ENCODE measurements around the gene UBXN6.
A peak's percentile ranks its signal among the peaks of the same experiment; 100 is the strongest.

The UBXN6 gene

GRCh38 chr19:4457654-4458395 is at the start of gene UBXN6:
Gene UBXN6, minus strand, starts transcription at chr19:4457794. Its CDS starts 97 bp downstream, at chr19:4457697.
- in situ Hi-C loops (cut with HindIII; ENCODE audit: low pct_ligation_motif_present, low sequenced_read_pairs): no loop called here
- H3K36me3 ChIP-seq (replicated peaks): peaks cover 7% of the 10 kb centered on the region
- no peaks in the 10 kb centered on the region for H3K27me3 ChIP-seq (replicated peaks)
- peak within 1 kb of the TSS; percentile 90 for H3K4me3 ChIP-seq (ENCODE audit: low read depth, low read length)
- DNase-seq: peak; percentile 98
- H3K27ac ChIP-seq: peak within 1 kb of the TSS; percentile 89
- no peak for TF ChIP-seq CTCF (IDR thresholded peaks at IDR 0.05; ENCODE audit: low read depth, low read length, missing control alignments)

GRCh38 chr19:4507150-4507452 is 49.5 kb upstream of the UBXN6 start:
- in situ Hi-C loops (cut with HindIII; ENCODE audit: low pct_ligation_motif_present, low sequenced_read_pairs): no loop called here
- Histone ChIP-seq H3K27ac (no peak overlapping the region), H3K27me3 (replicated peaks) (no peaks in the 10 kb centered on the region), H3K4me3 (ENCODE audit: low read depth, low read length) (no peak overlapping the region), H3K36me3 (replicated peaks) (peaks cover 21% of the 10 kb centered on the region)
- TF ChIP-seq CTCF (IDR thresholded peaks at IDR 0.05; ENCODE audit: low read depth, low read length, missing control alignments): no peak
- no peak for DNase-seq

- peak; percentile 67 for DNase-seq
- no peak overlapping the region for H3K4me3 ChIP-seq (ENCODE audit: low read depth, low read length)
- H3K27me3 ChIP-seq (replicated peaks): no peaks in the 10 kb centered on the region
- H3K27ac ChIP-seq: peak overlapping the region; percentile 3
- peaks cover 22% of the 10 kb centered on the region for H3K36me3 ChIP-seq (replicated peaks)
- TF ChIP-seq CTCF (IDR thresholded peaks at IDR 0.05; ENCODE audit: low read depth, low read length, missing control alignments): peak; percentile 36
- in situ Hi-C loops (cut with HindIII; ENCODE audit: low pct_ligation_motif_present, low sequenced_read_pairs): no loop called here
These were observed 49.0 kb upstream of the UBXN6 start for GRCh38 chr19:4506449-4507149.

GRCh38 chr19:4505570-4506448 is 48.2 kb upstream of the UBXN6 start:
- Histone ChIP-seq H3K36me3 (replicated peaks) (peaks cover 28% of the 10 kb centered on the region), H3K27me3 (replicated peaks) (no peaks in the 10 kb centered on the region), H3K27ac (no peak overlapping the region), H3K4me3 (ENCODE audit: low read depth, low read length) (no peak overlapping the region)
- no peak for DNase-seq
- in situ Hi-C loops (cut with HindIII; ENCODE audit: low pct_ligation_motif_present, low sequenced_read_pairs): no loop called here
- TF ChIP-seq CTCF (IDR thresholded peaks at IDR 0.05; ENCODE audit: low read depth, low read length, missing control alignments): no peak

- Histone ChIP-seq H3K4me3 (ENCODE audit: low read depth, low read length) (no peak overlapping the region), H3K36me3 (replicated peaks) (peaks cover 33% of the 10 kb centered on the region), H3K27me3 (replicated peaks) (no peaks in the 10 kb centered on the region), H3K27ac (no peak overlapping the region)
- no peak for TF ChIP-seq CTCF (IDR thresholded peaks at IDR 0.05; ENCODE audit: low read depth, low read length, missing control alignments)
- in situ Hi-C loops (cut with HindIII; ENCODE audit: low pct_ligation_motif_present, low sequenced_read_pairs): no loop called here
- no peak for DNase-seq
These were observed 47.4 kb upstream of the UBXN6 start for GRCh38 chr19:4504891-4505569.
